ENCODE results near the gene HOXC6. TPM values are rescaled to one million over a fixed set of nuclear protein-coding genes. Genes with fewer than 3 reads are reported as not detected.

Gene HOXC6
- total and polyA plus RNA-seq, 11 donors = 0.04 to 0.40 (median 0.08) TPM; not detected in 8

DNA sequence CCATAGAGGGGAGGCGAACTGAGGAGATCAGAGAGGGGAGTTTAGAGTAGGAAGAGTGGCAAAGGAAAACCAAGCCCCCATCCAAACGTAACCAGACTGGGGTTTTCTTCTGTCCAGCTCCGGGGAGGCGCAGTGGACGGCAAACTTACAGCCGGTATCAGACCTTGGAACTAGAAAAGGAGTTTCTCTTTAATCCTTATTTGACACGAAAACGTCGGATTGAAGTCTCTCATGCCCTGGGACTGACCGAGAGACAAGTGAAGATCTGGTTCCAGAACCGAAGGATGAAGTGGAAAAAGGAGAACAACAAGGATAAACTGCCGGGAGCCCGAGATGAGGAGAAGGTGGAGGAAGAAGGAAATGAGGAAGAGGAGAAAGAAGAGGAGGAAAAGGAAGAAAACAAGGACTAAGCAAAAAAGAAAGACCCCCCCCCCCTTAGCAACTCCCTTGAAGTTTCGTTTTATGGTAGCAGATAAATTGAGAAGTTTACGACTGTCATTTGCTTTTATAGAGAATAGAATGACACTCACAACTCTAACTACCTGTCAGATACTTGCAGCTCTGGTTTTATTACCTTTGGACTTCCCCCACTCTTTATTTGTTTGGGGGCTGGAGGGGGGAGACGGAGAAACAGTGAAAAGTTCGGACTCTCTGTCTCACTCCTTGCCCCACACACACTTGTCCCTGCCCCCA is 17.1 kb upstream of the HOXC6 start:
- H3K27ac ChIP-seq = no peak overlapping the region
- TF ChIP-seq, protein P1, sequence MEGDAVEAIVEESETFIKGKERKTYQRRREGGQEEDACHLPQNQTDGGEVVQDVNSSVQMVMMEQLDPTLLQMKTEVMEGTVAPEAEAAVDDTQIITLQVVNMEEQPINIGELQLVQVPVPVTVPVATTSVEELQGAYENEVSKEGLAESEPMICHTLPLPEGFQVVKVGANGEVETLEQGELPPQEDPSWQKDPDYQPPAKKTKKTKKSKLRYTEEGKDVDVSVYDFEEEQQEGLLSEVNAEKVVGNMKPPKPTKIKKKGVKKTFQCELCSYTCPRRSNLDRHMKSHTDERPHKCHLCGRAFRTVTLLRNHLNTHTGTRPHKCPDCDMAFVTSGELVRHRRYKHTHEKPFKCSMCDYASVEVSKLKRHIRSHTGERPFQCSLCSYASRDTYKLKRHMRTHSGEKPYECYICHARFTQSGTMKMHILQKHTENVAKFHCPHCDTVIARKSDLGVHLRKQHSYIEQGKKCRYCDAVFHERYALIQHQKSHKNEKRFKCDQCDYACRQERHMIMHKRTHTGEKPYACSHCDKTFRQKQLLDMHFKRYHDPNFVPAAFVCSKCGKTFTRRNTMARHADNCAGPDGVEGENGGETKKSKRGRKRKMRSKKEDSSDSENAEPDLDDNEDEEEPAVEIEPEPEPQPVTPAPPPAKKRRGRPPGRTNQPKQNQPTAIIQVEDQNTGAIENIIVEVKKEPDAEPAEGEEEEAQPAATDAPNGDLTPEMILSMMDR (IDR thresholded peaks at IDR 0.05) = no peak
- TF ChIP-seq POLR2A (IDR thresholded peaks at IDR 0.05) = no peak
- no peak for DNase-seq
- peaks cover 67 to 98% (median 94%) of the 10 kb centered on the region in 9 donors for H3K27me3 ChIP-seq
- peaks cover 0 to 22% (median 10%) of the 10 kb centered on the region in 12 donors for H3K4me1 ChIP-seq
- 5 to 9% (median 7%) methylated on average over 17 of the region's 17 CpGs for WGBS, 4 donors
- no peak for ATAC-seq
- H3K36me3 ChIP-seq = no peaks in the 10 kb centered on the region
- intact Hi-C loops (cut with DNase I) = no loop called here
- H3K4me3 ChIP-seq = no peak overlapping the region
- H3K9me3 ChIP-seq = no peaks in the 10 kb centered on the region

DNA sequence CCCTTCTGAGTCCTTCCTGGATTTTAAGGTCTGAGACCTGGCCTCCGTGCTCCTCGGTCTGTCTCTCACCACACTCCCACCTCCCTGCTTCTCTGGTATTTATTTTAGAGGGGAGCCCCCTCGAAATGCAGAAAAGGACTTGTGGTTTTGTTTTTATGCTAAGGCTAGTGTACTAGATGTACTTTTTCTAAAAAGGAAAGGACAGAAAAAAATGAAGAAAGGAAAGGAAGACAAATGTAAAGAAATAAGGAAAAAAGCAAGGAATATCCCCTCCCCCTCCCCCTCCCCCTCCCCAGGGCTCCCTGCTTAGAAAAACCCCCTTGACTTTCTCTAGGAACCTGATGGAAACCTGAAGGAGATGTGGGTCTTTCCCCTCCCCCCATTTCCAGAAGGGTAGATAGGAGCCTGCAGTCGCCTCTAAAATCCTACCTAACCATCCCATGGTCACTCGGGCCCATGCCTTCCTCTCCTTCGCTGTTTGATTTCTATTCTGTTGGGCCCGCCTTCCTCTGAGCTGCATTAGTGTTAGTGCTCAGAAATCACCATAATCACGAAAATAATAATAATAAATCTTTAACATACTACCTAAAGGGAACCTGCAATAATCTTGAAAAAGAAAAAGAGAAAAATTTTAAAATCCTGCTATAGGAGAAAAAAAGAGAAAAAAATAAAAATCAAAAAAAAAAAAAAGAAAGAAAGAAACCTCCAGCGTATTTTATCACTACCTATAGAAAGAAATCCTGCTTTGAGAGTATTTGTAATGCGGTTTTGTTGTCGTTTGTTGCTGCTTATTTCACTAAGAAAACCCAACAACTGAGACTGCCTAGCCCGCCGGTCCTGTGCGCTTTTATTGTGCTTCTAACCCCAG is 16.3 kb upstream of the HOXC6 start:
- Histone ChIP-seq H3K4me1 (peaks cover 0 to 22% (median 9%) of the 10 kb centered on the region in 12 donors), H3K27ac (no peak overlapping the region), H3K9me3 (no peaks in the 10 kb centered on the region), H3K4me3 (no peak overlapping the region), H3K36me3 (no peaks in the 10 kb centered on the region), H3K27me3 (peaks cover 74 to 98% (median 94%) of the 10 kb centered on the region in 9 donors)
- TF ChIP-seq, protein P1 (IDR thresholded peaks at IDR 0.05) = no peak
- TF ChIP-seq POLR2A (IDR thresholded peaks at IDR 0.05) = no peak
- WGBS, 4 donors = 14 to 24% (median 20%) methylated on average over 14 of the region's 14 CpGs
- intact Hi-C loops (cut with DNase I) = no loop called here
- ATAC-seq = no peak
- DNase-seq = no peak

DNA sequence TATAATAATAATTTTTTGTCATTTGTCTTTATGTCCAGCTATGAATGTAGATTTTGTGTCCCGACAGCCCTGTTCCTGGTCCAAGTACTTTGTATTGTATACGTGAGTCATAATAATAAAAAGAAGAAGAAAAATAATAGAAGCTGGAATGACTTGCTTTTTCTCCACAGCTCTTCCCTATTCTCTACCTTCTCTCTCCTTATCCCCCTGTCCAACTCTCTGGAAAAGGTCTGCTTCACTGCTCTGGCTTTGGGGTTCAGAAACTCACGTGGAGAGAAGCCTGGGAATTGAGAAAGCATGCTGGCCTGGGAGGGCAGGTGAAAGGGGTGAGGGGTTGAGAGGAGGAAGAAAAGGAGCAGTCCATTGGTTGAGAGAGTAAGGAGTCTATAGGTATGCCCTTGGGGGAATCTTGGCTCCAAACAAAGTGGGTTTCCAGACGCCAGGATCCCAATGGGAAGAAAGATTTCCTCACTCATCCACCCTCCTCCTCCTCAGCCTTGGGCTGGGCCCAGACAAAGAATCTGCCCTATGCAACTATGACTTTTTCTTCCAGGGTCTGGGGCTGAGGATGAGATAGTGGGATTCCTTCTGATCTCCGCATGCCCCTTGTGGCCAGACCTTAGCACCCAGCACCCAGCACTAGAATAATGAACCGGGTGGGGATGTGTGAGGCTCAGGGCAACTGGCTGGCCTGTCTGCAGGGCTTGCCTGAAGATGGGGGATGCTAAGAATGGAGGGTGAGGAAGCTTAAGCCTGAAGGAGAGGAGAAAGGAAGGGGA is 15.4 kb upstream of the HOXC6 start:
- H3K27ac ChIP-seq = no peak overlapping the region
- TF ChIP-seq, protein P1 (IDR thresholded peaks at IDR 0.05) = no peak
- no peak for TF ChIP-seq POLR2A (IDR thresholded peaks at IDR 0.05)
- ATAC-seq = no peak
- peaks cover 0 to 31% (median 16%) of the 10 kb centered on the region in 12 donors for H3K4me1 ChIP-seq
- H3K27me3 ChIP-seq = peaks cover 75 to 98% (median 94%) of the 10 kb centered on the region in 9 donors
- 15 to 23% (median 18%) methylated on average over 6 of the region's 6 CpGs for WGBS, 4 donors
- DNase-seq = no peak
- no peak overlapping the region for H3K4me3 ChIP-seq
- no peaks in the 10 kb centered on the region for H3K9me3 ChIP-seq
- H3K36me3 ChIP-seq = no peaks in the 10 kb centered on the region
- intact Hi-C loops (cut with DNase I) = no loop called here

Measured in heart left ventricle (tissue), 16 donors.